Astrocyte (in vitro differentiated cells and primary cell): ENCODE measurements around the gene PSME1.

ENCODE experiments used
- CTCF ChIP-seq: IDR thresholded peaks from 2 replicates; pipeline ENCODE4 v1.5.1; 2011; ENCODE audit warnings: low read depth, mild to moderate bottlenecking, inconsistent platforms, low read length, moderate library complexity; ENCODE audit not compliant: insufficient read depth
- EZH2 ChIP-seq: IDR thresholded peaks from 2 replicates; pipeline ENCODE4 v1.6.1; 2012; ENCODE audit warnings: mild to moderate bottlenecking, low read length, inconsistent platforms; ENCODE audit not compliant: insufficient read depth

- no peak for TF ChIP-seq CTCF
- TF ChIP-seq EZH2 = no peak
These were observed 42.6 kb upstream of the PSME1 start for GRCh38 chr14:24093207-24093900.
